GM21367 (cell line): ENCODE results near the gene GMPPA.

Source experiments
- ATAC-seq: cut with Tn5 transposase; IDR thresholded peaks from one replicate; pipeline ENCODE4 v1.9.1; 2021; ENCODE audit not compliant: unreplicated experiment

The GMPPA gene

GRCh38 chr2:219553463-219553963 is 54.8 kb downstream of the GMPPA start:
- no peak for ATAC-seq

GRCh38 chr2:219554350-219554749 is 55.7 kb downstream of the GMPPA start:
- ATAC-seq = no peak

GRCh38 chr2:219555956-219556355 is 57.3 kb downstream of the GMPPA start:
- no peak for ATAC-seq

GRCh38 chr2:219556413-219556812 is 57.7 kb downstream of the GMPPA start:
- ATAC-seq = no peak
